Progenitor cell of endocrine pancreas (in vitro differentiated cells): ENCODE data around the gene RASSF8. TPM values are rescaled to one million over a fixed set of nuclear protein-coding genes. Genes with fewer than 3 reads are reported as not detected.

Source experiments
- DNase-seq: peaks from one replicate; pipeline ENCODE4 v3.0.0; 2021; ENCODE audit warnings: low spot score; ENCODE audit not compliant: unreplicated experiment
- H3K27ac Mint-ChIP-seq: 2 replicates; pipeline ENCODE4 v1.8.0; 2021; ENCODE audit warnings: mild to moderate bottlenecking, moderate library complexity, mixed read lengths
- H3K27me3 Mint-ChIP-seq: 2 replicates; pipeline ENCODE4 v1.8.0; 2021; ENCODE audit warnings: mixed read lengths
- H3K36me3 Mint-ChIP-seq: 2 replicates; pipeline ENCODE4 v1.8.0; 2022; ENCODE audit warnings: mixed read lengths; ENCODE audit not compliant: insufficient read depth
- H3K4me1 Mint-ChIP-seq: 2 replicates; pipeline ENCODE4 v1.8.0; 2021; ENCODE audit warnings: low read depth, mixed read lengths
- H3K4me3 Mint-ChIP-seq: 2 replicates; pipeline ENCODE4 v1.8.0; 2021; ENCODE audit warnings: low read depth, mild to moderate bottlenecking, moderate library complexity, mixed read lengths
- H3K9me3 Mint-ChIP-seq: 2 replicates; pipeline ENCODE4 v1.8.0; 2021; ENCODE audit warnings: low read depth, mixed read lengths
- CTCF ChIP-seq: fragments of 200-600 bp; sonication (generic); IDR thresholded peaks from one replicate; pipeline ENCODE4 v1.5.0; 2021; ENCODE audit warnings: antibody characterized with exemption, mild to moderate bottlenecking; ENCODE audit not compliant: unreplicated experiment
- total RNA-seq: library from RNA; stranded (reverse); gene quantifications from 2 replicates; pipeline ENCODE4 v1.2.1, GENCODE V29; 2021

RASSF8 gene
- total RNA-seq, 1 donor from 2014 or later, result 38.8 TPM

DNA sequence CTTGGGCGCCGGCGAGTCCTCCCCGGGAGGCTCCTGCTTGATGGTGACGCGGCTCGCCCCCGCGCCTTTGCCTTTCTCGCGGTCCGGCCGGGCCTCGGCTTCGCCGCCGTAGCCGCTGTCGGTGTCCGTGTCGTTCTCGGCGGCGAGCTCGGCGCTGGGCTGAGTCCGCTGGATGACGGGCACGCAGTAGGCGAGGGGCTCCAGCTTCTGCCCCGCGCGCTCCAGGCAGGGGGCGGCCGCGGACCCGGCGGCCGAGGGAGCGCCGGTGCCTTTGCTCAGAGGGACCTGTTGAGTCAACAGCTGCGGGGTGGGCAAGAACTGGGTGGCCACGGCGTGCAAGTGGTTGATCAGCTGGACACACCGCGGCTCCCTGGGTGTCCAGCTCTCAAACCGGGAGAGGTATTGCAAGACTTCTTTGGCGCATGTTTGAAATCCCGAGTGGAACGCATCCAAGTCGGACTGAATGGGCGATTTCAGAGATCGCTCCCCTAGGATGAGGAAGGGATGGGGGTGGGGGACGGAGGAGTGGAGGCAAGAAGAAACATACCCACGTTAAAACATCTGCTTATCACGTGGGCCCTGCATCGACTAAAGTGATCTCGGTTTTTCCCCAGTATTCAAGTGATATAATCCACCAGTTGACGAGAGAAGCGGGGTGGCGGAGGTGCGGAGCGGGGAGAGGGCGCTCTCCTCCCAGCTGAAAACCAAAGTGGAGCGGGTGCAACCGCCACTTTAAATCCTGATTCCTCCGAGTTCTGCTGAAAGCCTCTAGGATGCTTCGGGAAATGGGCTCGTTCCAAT, 164.4 kb downstream of the RASSF8 start:
- peak; percentile 62 for DNase-seq
- Mint-ChIP-seq H3K36me3 (no peaks in the 10 kb centered on the region), H3K4me3 (peak overlapping the region; percentile 80), H3K27me3 (peaks cover 74% of the 10 kb centered on the region), H3K9me3 (no peaks in the 10 kb centered on the region), H3K4me1 (peaks cover 50% of the 10 kb centered on the region), H3K27ac (peak overlapping the region; percentile 89)
- TF ChIP-seq CTCF, result peak; percentile 46

- peaks cover 76% of the 10 kb centered on the region for H3K27me3 Mint-ChIP-seq
Observed at GRCh38 chr12:26123482-26123980, 165.0 kb downstream of the RASSF8 start.

GRCh38 chr12:26124446-26125399, 166.2 kb downstream of the RASSF8 start, which contains the start of gene BHLHE41:
Gene BHLHE41 (minus strand): TSS chr12:26125037. CDS start chr12:26124779, 258 bp downstream.
- Mint-ChIP-seq H3K9me3 (no peaks in the 10 kb centered on the region), H3K4me1 (peaks cover 44% of the 10 kb centered on the region), H3K36me3 (no peaks in the 10 kb centered on the region), H3K27ac (peak within 1 kb of the TSS; percentile 90), H3K27me3 (peaks cover 81% of the 10 kb centered on the region), H3K4me3 (peak within 1 kb of the TSS; percentile 90)
- DNase-seq, result peak; percentile 57
- peak; percentile 7 for TF ChIP-seq CTCF

More at GRCh38 chr12:26123482-26123980, 165.0 kb downstream of the RASSF8 start:
- no peak for TF ChIP-seq CTCF
- H3K4me3 Mint-ChIP-seq, result peak overlapping the region; percentile 80
- no peak for DNase-seq
- no peaks in the 10 kb centered on the region for H3K9me3 Mint-ChIP-seq
- peak overlapping the region; percentile 89 for H3K27ac Mint-ChIP-seq
- H3K36me3 Mint-ChIP-seq, result no peaks in the 10 kb centered on the region
- peaks cover 49% of the 10 kb centered on the region for H3K4me1 Mint-ChIP-seq

DNA sequence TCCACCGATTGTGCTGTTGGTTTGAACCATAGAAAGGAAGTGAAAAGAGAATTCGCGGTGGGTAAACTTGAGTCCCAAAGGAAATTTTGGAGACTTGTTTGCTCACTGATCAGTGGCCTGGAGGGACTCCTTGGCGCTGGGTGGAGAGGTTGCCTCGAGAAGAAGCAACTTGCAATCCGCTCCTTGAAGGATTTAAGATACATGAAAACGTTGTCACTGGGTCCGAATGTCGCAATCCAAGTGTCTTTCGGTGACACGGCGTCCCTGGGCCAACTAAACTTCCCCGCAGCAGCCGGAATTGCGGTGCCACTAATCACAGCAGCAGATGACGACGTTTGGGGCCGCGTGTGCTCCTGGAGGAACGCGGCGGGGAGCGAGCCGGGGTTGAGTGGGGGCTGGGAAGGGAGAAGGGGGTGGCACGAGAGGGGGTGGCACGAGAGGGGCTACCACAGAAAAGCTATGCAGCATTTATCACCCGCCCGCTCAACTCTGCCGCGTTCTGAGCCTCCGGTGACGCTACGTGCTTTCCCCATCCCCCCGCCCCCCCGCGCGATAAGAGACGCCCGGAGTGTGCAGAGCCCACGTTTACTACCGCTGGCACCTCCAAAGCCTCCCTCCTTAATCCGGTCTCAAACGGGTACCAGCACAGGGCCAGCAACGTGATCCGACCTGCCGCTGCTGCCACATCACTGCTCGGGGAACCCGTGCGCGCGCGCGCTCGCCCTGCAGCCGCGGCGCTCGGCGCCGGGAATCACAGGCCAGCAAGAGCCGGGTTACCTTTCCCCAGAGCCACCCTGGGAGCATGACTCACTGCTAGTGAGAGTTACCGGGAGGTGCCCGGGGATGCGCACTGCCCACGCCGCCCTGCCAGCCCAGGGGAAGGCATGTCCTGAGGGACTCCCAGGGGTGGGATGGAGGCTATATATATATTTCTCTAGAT, 167.2 kb downstream of the RASSF8 start:
- Mint-ChIP-seq H3K36me3 (no peaks in the 10 kb centered on the region), H3K4me1 (peaks cover 38% of the 10 kb centered on the region), H3K9me3 (no peaks in the 10 kb centered on the region), H3K27me3 (peaks cover 85% of the 10 kb centered on the region), H3K4me3 (peak overlapping the region; percentile 90), H3K27ac (peak overlapping the region; percentile 90)
- DNase-seq, result peak; percentile 68
- no peak for TF ChIP-seq CTCF
